Vagina (tissue), 2 donors: ENCODE data around the gene TMEM74B. TPM values are rescaled to one million over a fixed set of nuclear protein-coding genes. Genes with fewer than 3 reads are reported as not detected.

Experiments
- DNase-seq, 2 donors: peaks; one replicate each; pipeline ENCODE4 v3.0.0-alpha.2; 2017; ENCODE audit errors: extremely low spot score in 2 of 2
- H3K27ac ChIP-seq: fragments of 200-600 bp; sonication (generic); one replicate; pipeline ENCODE4 v1.5.1; 2019
- H3K27me3 ChIP-seq: fragments of 200-600 bp; sonication (generic); one replicate; pipeline ENCODE4 v1.5.1; 2019
- H3K36me3 ChIP-seq, 2 donors: fragments of 200-600 bp; sonication (generic); one replicate each; pipeline ENCODE4 v1.5.1; 2017 to 2019
- H3K4me1 ChIP-seq: fragments of 200-600 bp; sonication (generic); one replicate; pipeline ENCODE4 v1.5.1; 2019
- H3K4me3 ChIP-seq, 2 donors: fragments of 200-600 bp; sonication (generic); 1 replicate in 1 of 2; 2 replicates in 1 of 2; pipeline ENCODE4 v1.5.1; 2016 to 2019
- H3K9me3 ChIP-seq: fragments of 200-600 bp; sonication (generic); one replicate; pipeline ENCODE4 v1.5.1; 2019
- POLR2A ChIP-seq, 2 donors: fragments of 450-650 bp; IDR thresholded peaks; one replicate each; pipeline ENCODE4 v1.6.1; 2017; ENCODE audit warnings: antibody characterized with exemption in 2 of 2, mild to moderate bottlenecking in 2 of 2, moderate library complexity in 2 of 2
- POLR2AphosphoS5 ChIP-seq, 2 donors: sonication (generic); formaldehyde crosslinking; IDR thresholded peaks; one replicate each; pipeline ENCODE4 v1.9.0; 2017; ENCODE audit warnings: antibody characterized with exemption in 2 of 2, mild to moderate bottlenecking in 2 of 2, low read depth in 1 of 2; ENCODE audit not compliant: insufficient read depth in 1 of 2
- intact Hi-C: fragments of 100-400 bp; cut with DNase I; formaldehyde crosslinking; loops from one replicate; pipeline ENCODE4 v1.15.1; 2023
- total RNA-seq: library from RNA; depleted of rRNA; stranded (reverse); fragments of >200 nt; gene quantifications from one replicate; pipeline ENCODE4 v1.2.3, GENCODE V29; 2016
- TF ChIP-seq, protein P1 (sequence below), 3 experiments: fragments of 450-650 bp in 2 of 3; fragments of 200-600 bp in 1 of 3; sonication (generic) in 1 of 3; IDR thresholded peaks; one replicate each; pipeline ENCODE4 v1.5.1; 2017 to 2019; ENCODE audit warnings: antibody characterized with exemption in 3 of 3, mild to moderate bottlenecking in 2 of 3, moderate library complexity in 2 of 3

The TMEM74B gene
- total RNA-seq, 1 donor from 2014 or later = 4.2 TPM

- no peaks in the 10 kb centered on the region for H3K27me3 ChIP-seq
- H3K4me1 ChIP-seq = peaks cover 11% of the 10 kb centered on the region
- H3K27ac ChIP-seq = no peak overlapping the region
- no peak for DNase-seq
- no peaks in the 10 kb centered on the region for H3K9me3 ChIP-seq
- TF ChIP-seq, protein P1, sequence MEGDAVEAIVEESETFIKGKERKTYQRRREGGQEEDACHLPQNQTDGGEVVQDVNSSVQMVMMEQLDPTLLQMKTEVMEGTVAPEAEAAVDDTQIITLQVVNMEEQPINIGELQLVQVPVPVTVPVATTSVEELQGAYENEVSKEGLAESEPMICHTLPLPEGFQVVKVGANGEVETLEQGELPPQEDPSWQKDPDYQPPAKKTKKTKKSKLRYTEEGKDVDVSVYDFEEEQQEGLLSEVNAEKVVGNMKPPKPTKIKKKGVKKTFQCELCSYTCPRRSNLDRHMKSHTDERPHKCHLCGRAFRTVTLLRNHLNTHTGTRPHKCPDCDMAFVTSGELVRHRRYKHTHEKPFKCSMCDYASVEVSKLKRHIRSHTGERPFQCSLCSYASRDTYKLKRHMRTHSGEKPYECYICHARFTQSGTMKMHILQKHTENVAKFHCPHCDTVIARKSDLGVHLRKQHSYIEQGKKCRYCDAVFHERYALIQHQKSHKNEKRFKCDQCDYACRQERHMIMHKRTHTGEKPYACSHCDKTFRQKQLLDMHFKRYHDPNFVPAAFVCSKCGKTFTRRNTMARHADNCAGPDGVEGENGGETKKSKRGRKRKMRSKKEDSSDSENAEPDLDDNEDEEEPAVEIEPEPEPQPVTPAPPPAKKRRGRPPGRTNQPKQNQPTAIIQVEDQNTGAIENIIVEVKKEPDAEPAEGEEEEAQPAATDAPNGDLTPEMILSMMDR (IDR thresholded peaks at IDR 0.05) = no peak
- TF ChIP-seq POLR2A (IDR thresholded peaks at IDR 0.05) = no peak
- TF ChIP-seq POLR2AphosphoS5 (IDR thresholded peaks at IDR 0.05; ENCODE audit: insufficient read depth in 1 of 2, low read depth in 1 of 2) = no peak
- intact Hi-C loops = no loop called here
- H3K36me3 ChIP-seq = no peaks in the 10 kb centered on the region
- H3K4me3 ChIP-seq = no peak overlapping the region
These were observed 5.0 kb upstream of the TMEM74B start for GRCh38 chr20:1189827-1190226.

- Histone ChIP-seq H3K27me3 (no peaks in the 10 kb centered on the region), H3K4me1 (peaks cover 16% of the 10 kb centered on the region), H3K9me3 (no peaks in the 10 kb centered on the region), H3K36me3 (no peaks in the 10 kb centered on the region), H3K4me3 (no peak overlapping the region), H3K27ac (no peak overlapping the region)
- intact Hi-C loops = no loop called here
- DNase-seq = no peak
- TF ChIP-seq POLR2AphosphoS5 (IDR thresholded peaks at IDR 0.05; ENCODE audit: insufficient read depth in 1 of 2, low read depth in 1 of 2) (no peak), POLR2A (IDR thresholded peaks at IDR 0.05) (no peak)
- TF ChIP-seq, protein P1 (IDR thresholded peaks at IDR 0.05) = no peak
These were observed 3.6 kb upstream of the TMEM74B start for GRCh38 chr20:1188347-1188746.

GRCh38 chr20:1187605-1188171 lies 2.9 kb upstream of the TMEM74B start:
- H3K27ac ChIP-seq = no peak overlapping the region
- H3K4me3 ChIP-seq = no peak overlapping the region
- TF ChIP-seq POLR2AphosphoS5 (IDR thresholded peaks at IDR 0.05; ENCODE audit: insufficient read depth in 1 of 2, low read depth in 1 of 2) (no peak), POLR2A (IDR thresholded peaks at IDR 0.05) (no peak)
- TF ChIP-seq, protein P1 (IDR thresholded peaks at IDR 0.05) = no peak
- H3K27me3 ChIP-seq = no peaks in the 10 kb centered on the region
- H3K36me3 ChIP-seq = no peaks in the 10 kb centered on the region
- intact Hi-C loops = no loop called here
- DNase-seq = no peak
- peaks cover 16% of the 10 kb centered on the region for H3K4me1 ChIP-seq
- no peaks in the 10 kb centered on the region for H3K9me3 ChIP-seq

DNA sequence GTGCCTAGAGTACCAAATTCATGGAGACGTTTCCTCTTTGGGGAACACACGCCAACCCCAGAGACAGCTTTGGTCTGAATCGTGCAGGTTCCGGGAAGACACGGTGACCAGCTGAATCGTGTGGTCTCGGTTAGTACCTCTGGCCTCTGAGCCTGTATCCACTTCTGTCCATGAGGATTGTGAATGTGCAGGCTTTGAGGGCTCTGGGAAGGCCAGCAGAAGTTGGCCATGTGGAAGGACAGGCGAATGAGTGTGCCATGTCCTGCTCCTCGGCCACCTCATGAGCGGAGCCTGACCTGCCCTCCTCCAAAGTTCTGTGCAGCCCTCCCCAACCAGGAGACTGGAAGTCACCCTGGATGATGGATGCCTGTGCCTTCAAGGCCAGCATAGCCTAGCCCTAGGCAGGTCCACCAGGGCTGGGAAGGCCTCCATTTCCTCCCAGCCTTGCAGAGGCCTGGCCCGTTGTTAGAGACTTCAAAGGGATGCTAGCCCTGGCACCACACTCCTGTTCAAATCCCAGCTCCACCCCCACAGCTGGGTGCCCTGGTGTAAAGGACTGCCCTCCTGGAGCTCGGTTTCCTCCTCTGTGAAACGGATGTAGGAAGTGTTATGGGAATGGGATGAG lies 1.7 kb upstream of the TMEM74B start:
- Histone ChIP-seq H3K4me1 (peaks cover 16% of the 10 kb centered on the region), H3K27ac (no peak overlapping the region), H3K36me3 (no peaks in the 10 kb centered on the region), H3K4me3 (no peak overlapping the region), H3K27me3 (no peaks in the 10 kb centered on the region), H3K9me3 (no peaks in the 10 kb centered on the region)
- intact Hi-C loops = no loop called here
- no peak for DNase-seq
- TF ChIP-seq, protein P1 (IDR thresholded peaks at IDR 0.05) = no peak
- no peak for TF ChIP-seq POLR2AphosphoS5 (IDR thresholded peaks at IDR 0.05; ENCODE audit: insufficient read depth in 1 of 2, low read depth in 1 of 2)
- no peak for TF ChIP-seq POLR2A (IDR thresholded peaks at IDR 0.05)

- Histone ChIP-seq H3K36me3 (no peaks in the 10 kb centered on the region), H3K4me1 (peaks cover 16% of the 10 kb centered on the region), H3K27me3 (no peaks in the 10 kb centered on the region), H3K9me3 (no peaks in the 10 kb centered on the region), H3K4me3 (peak overlapping the region; percentile 41 to 49), H3K27ac (no peak overlapping the region)
- TF ChIP-seq, protein P1 (IDR thresholded peaks at IDR 0.05) = no peak
- no peak for TF ChIP-seq POLR2AphosphoS5 (IDR thresholded peaks at IDR 0.05; ENCODE audit: insufficient read depth in 1 of 2, low read depth in 1 of 2)
- TF ChIP-seq POLR2A (IDR thresholded peaks at IDR 0.05) = no peak
- DNase-seq = no peak
- intact Hi-C loops = no loop called here
These were observed 1.1 kb upstream of the TMEM74B start for GRCh38 chr20:1185790-1186334.
